GM18867 (cell line): ENCODE data around the gene THOC5.
"Not testable (repeated sequence)": the region's sequence is repeated elsewhere in the genome, so short reads cannot be mapped to it uniquely, and the experiment has no call there.

Experiments
- ATAC-seq: cut with Tn5 transposase; IDR thresholded peaks from one replicate; pipeline ENCODE4 v1.9.1; 2021; ENCODE audit warnings: mild to moderate bottlenecking, moderate library complexity; ENCODE audit not compliant: unreplicated experiment

The THOC5 gene

DNA sequence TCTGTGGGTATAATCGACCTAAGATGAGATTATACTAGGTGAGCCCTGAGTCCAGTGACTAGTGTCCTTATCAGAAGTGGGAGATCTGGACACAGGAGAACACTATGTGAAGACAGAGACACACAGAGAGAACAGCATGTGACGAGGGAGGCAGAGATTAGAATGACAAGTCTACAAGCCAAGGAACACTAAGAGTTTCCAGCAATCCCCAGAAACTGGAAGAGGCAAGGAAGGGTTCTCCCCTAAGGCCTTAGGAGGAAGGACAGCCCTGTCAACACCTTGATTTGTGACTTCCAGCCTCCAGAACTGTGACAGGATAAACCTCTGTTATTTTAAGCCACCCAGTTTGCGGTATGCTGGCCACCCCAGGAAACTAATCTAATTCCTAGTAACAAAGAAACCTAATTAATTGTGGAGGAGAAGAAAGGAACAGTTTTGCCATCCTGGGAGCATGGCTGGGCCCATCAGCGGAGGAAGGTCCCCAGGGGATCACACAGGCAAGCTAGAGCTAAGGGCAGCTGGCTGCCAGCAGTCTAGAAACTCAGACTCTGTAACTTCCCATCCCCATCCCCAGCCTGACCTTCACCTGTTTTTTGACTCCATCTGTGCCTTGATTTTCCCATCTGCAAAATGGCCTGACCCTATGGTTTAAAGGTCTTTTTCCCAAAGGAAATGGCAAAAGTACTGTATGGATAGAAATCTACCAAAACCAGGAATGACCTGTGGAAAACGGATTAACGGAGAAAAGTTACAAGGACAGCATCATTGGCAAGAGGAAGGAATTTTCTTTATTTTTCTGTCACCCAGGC, 10.3 kb upstream of the THOC5 start:
- ATAC-seq: no peak

DNA sequence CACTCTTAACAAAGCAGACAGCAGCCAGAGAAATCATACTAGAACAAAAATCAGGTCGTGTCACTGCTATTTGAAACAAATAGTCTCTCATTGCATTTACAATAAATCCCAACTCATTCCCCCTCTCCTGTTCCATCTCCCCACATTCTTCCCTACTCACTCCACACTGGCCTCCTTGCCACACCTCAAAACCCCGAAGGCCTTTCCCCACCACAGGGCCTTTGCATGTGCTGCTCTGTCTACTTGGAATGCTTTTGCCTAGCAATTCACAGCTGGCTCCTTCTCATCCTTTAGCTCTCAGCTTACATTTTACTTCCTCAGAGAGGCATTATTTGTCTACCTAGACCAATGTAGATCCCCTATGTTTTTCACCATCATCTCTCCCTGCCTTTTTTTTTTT, 6.3 kb upstream of the THOC5 start:
- no peak for ATAC-seq

- no peak for ATAC-seq
Measured at GRCh38 chr22:29559030-29559429, 5.5 kb upstream of the THOC5 start.

DNA sequence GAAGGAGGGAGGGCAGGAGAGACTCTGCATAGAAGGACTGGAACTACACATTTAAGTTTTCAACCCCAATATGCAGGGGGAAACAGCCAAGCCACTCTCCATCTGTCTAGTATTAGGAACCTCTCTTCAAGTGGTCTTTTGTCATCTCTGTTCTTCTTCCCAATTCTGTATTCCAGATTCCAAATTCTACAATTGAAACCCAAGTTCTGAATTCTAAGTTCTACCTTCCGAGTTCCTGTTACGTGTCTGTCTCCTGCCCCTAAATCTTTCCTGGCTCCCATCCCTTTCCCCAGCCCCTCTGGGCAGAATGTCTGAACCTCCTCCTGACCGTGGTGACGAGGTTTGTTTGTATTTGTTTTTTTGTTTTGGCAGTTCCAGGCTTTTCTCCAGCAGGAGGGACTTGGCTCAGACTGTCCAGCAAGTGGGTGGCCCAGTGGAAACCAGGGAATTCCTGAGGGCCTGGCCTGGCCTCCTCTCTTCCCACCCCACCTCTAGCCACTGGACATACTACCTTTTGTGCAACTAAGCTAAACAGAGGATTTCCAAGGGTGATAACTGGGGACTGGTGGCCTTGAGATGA, 1.6 kb upstream of the THOC5 start:
- ATAC-seq: no peak

GRCh38 chr22:29552357-29552756, 1.2 kb downstream of the THOC5 start:
- not testable (repeated sequence) for ATAC-seq

GRCh38 chr22:29550005-29550404, 3.6 kb downstream of the THOC5 start:
- ATAC-seq: no peak

DNA sequence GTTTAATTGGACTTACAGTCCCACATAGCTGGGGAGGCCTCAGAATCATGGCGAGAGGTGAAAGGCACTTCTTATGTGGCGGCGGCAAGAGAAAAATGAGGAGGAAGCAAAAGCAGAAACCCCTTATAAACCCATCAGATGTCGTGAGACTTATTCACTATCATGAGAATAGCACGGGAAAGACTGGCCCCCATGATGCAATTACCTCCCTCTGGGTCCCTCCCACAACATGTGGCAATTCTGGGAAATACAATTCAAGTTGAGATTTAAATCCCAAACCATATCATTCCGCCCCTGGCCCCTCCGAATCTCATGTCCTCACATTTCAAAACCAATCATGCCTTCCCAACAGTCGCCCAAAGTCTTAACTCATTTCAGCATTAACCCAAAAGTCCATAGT, 8.5 kb downstream of the THOC5 start:
- not testable (repeated sequence) for ATAC-seq

DNA sequence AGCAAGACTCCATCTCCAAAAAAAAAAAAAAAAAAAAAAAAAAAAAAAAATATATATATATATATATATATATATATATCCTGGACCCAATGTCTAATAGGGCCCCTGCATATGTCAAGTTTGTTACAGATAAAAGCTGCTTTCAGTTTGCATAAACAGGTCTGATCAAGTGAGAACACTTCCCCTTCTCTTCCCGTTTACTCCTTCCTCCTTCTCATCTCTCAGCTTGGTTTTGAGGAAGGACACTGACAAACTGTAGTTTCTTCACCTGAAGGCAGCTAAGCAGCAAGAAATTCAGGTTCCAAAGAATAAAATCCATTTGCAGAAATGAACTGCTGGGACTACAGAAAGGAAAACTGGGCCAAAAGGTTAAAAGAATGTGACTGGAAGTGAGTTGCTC, 11.7 kb downstream of the THOC5 start:
- no peak for ATAC-seq

GRCh38 chr22:29539105-29539504, 14.5 kb downstream of the THOC5 start:
- ATAC-seq: no peak

GRCh38 chr22:29536411-29536810, 17.1 kb downstream of the THOC5 start:
- ATAC-seq: no peak

- ATAC-seq: no peak
Measured at GRCh38 chr22:29531419-29531818, 22.1 kb downstream of the THOC5 start.

- ATAC-seq: no peak
Measured at GRCh38 chr22:29530716-29531115, 22.8 kb downstream of the THOC5 start.

DNA sequence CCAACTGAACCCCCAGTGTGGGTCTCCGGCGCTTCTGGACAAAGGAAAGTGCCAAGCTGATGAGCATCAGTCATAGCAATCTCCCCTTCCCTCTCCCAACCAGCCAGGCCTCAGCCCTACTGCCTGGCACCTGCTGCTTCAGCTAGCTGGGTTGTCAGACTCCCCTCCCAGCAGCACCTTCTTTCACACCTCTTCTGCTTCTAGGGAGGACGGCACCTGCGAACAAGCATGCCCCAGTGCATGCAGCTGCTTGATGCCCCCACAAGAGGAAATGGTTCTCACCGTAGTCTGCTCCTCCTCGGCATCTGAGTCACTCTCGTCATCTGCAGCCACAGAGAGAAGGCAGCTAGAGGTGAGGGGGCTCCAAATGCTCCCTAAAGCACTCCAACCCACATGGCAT, 25.4 kb downstream of the THOC5 start:
- ATAC-seq: no peak

GRCh38 chr22:29524442-29525191, 28.9 kb downstream of the THOC5 start:
- ATAC-seq: no peak

DNA sequence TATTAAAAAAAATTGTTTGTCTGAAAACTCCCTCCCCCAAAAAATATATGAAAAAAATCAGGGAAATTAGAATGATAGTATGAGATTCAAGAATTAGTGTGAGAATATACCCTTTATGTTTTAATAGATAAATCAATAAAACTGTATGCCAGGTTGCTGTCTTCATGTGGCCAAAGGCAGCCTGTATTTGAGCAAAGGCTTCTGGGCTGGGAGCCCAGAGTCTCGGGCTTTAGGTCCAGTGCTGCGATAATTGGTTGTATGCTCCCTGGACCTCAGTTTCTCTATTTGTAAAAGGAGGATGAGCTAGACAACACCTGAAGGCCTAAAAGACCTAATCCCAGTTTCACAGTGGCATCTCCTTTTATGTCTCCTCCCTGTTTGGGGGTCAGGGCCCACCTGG, 29.8 kb downstream of the THOC5 start:
- no peak for ATAC-seq

- no peak for ATAC-seq
Measured at GRCh38 chr22:29521526-29521925, 32.0 kb downstream of the THOC5 start.

- no peak for ATAC-seq
Measured at GRCh38 chr22:29520851-29521250, 32.7 kb downstream of the THOC5 start.

- ATAC-seq: no peak
Measured at GRCh38 chr22:29519996-29520395, 33.6 kb downstream of the THOC5 start.

- no peak for ATAC-seq
Measured at GRCh38 chr22:29518427-29518826, 35.1 kb downstream of the THOC5 start.

DNA sequence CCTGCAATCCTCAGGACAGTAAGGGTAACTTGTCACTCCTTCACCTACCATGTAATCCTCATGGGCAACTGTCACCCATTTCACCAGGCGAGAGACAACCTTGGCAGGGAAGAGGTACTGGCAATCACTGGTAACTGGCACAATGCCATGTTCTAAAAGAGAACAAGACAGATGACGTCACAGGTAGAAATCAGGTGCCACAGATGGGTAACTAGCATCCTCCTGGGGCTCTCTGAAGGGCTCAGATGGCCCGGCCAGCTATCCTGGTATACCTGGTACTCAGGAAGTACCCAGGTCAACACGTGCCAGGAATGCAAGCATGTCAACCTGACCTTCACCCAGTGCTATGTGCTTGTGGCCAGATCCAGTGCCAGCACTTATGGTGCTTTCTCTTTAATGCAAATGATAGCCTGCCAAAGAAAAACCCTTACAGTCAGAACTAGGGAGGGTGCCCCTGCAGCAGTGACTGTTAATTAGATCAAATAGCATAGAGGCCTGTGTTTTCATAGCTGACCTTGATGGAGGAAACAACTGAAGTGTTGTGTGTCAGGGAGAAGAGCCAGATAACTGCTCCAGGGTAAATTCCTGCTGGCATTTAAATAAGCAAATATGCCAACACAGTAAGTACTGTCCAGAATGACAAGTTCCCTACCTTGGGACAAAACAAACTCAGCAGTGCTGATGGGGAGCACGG, 36.2 kb downstream of the THOC5 start:
- no peak for ATAC-seq

GRCh38 chr22:29512031-29512430, 41.5 kb downstream of the THOC5 start:
- ATAC-seq: no peak
